Parietal lobe (tissue), 2 donors: ENCODE measurements around the gene CDK6. TPM values are rescaled to one million over a fixed set of nuclear protein-coding genes. Genes with fewer than 3 reads are reported as not detected.

Experiments
- small RNA-seq: library from RNA; depleted of rRNA; stranded (forward); fragments of <200 nt; gene quantifications from one replicate; pipeline ENCODE3, GENCODE V24; 2014; ENCODE audit warnings: low replicate concordance
- total RNA-seq: library from RNA; depleted of rRNA; stranded (reverse); fragments of >200 nt; gene quantifications from one replicate; pipeline ENCODE4 v1.2.3, GENCODE V29; 2014

The CDK6 gene
- 15.7 TPM for total RNA-seq

GRCh38 chr7:92836489-92836999 is at the start of gene CDK6:
Gene CDK6 (minus strand): TSS chr7:92836573. CDS start chr7:92833323, 3,250 bp downstream.

Small RNA genes within 50 kb of the gene (small RNA-seq; reads per million reads assigned to genes)
- gene RNU6-10P: not detected

Other genes with a start within 250 kb of the CDK6 start
- gene FAM133B, start 246.2 kb downstream of the CDK6 start, total RNA-seq: 59.2 TPM